Activated naive CD4-positive, alpha-beta T cell treated with anti-CD3 and anti-CD28 coated beads for 36 hours (primary cell): ENCODE measurements around the gene CATSPERD. TPM values are rescaled to one million over a fixed set of nuclear protein-coding genes. Genes with fewer than 3 reads are reported as not detected.

Experiments
- CTCF ChIA-PET: fragments of 350-600 bp; sonication (Branson Sonifier 250); formaldehyde crosslinking; loops from one replicate; lab custom pipeline; 2021; ENCODE audit warnings: antibody characterized with exemption; lab: Charles Lee
- DNase-seq: peaks from one replicate; pipeline ENCODE4 v3.0.0-alpha.2; 2020
- H3K27ac Mint-ChIP-seq: one replicate; pipeline ENCODE4 v1.8.0; 2021; ENCODE audit warnings: mild to moderate bottlenecking, mixed read lengths
- H3K27me3 Mint-ChIP-seq: one replicate; pipeline ENCODE4 v1.8.0; 2021; ENCODE audit warnings: low read depth, mixed read lengths
- H3K36me3 Mint-ChIP-seq: one replicate; pipeline ENCODE4 v1.8.0; 2021; ENCODE audit warnings: low read depth, mixed read lengths
- H3K4me1 Mint-ChIP-seq: one replicate; pipeline ENCODE4 v1.8.0; 2021; ENCODE audit warnings: low read depth, mixed read lengths
- H3K4me3 Mint-ChIP-seq: one replicate; pipeline ENCODE4 v1.8.0; 2021; ENCODE audit warnings: mild to moderate bottlenecking, moderate library complexity, mixed read lengths
- H3K9me3 Mint-ChIP-seq: one replicate; pipeline ENCODE4 v1.8.0; 2021; ENCODE audit warnings: mixed read lengths
- intact Hi-C: fragments of 100-400 bp; cut with micrococcal nuclease; formaldehyde crosslinking; loops from one replicate; pipeline ENCODE4 v1.15.1; 2023
- total RNA-seq, 2 experiments: library from RNA; stranded (reverse); gene quantifications; one replicate each; pipeline ENCODE4 v1.2.3, GENCODE V29; 2021

The CATSPERD gene
- total RNA-seq: not detected

- intact Hi-C loops: loop anchor here (1.0 kb wide), 6 partner anchors 30 to 810 kb away; partner anchors contain the start of genes MICOS13, RPL36, SAFB2 and VMAC
- peaks cover 33% of the 10 kb centered on the region for H3K4me1 Mint-ChIP-seq
- H3K4me3 Mint-ChIP-seq: peak within 1 kb of the TSS; percentile 89
- H3K27me3 Mint-ChIP-seq: no peaks in the 10 kb centered on the region
- H3K9me3 Mint-ChIP-seq: no peaks in the 10 kb centered on the region
- peaks cover 27% of the 10 kb centered on the region for H3K36me3 Mint-ChIP-seq
- peak; percentile 99 for DNase-seq
- CTCF ChIA-PET: interaction anchor here (0.7 to 4.8 kb wide), 5 partner anchors 9 to 37 kb away, joined by 3 to 37 read pairs (median 3); partner anchors contain the start of gene RPL36
- H3K27ac Mint-ChIP-seq: peak within 1 kb of the TSS; percentile 98
These were observed at the start of gene CATSPERD, which contains the start of gene LONP1 for GRCh38 chr19:5719961-5720790. TSS of gene CATSPERD (plus strand) at chr19:5720637. CDS start at chr19:5720738, 101 bp downstream. TSS of gene LONP1 (minus strand) at chr19:5720146. CDS start at chr19:5720132, 14 bp downstream.

GRCh38 chr19:5671600-5671999 lies 48.8 kb upstream of the CATSPERD start:
- peaks cover 21% of the 10 kb centered on the region for H3K36me3 Mint-ChIP-seq
- H3K4me3 Mint-ChIP-seq: no peak overlapping the region
- H3K4me1 Mint-ChIP-seq: no peaks in the 10 kb centered on the region
- no peaks in the 10 kb centered on the region for H3K27me3 Mint-ChIP-seq
- H3K27ac Mint-ChIP-seq: no peak overlapping the region
- CTCF ChIA-PET: interaction anchor here (1.1 kb wide), 1 partner anchor 16 kb away, joined by 3 read pairs; no protein-coding TSS in a partner anchor
- intact Hi-C loops: no loop called here
- no peak for DNase-seq
- no peaks in the 10 kb centered on the region for H3K9me3 Mint-ChIP-seq

GRCh38 chr19:5672708-5673459 lies 47.6 kb upstream of the CATSPERD start:
- no peaks in the 10 kb centered on the region for H3K27me3 Mint-ChIP-seq
- no peak overlapping the region for H3K4me3 Mint-ChIP-seq
- H3K27ac Mint-ChIP-seq: no peak overlapping the region
- CTCF ChIA-PET: no interaction called here
- peaks cover 19% of the 10 kb centered on the region for H3K36me3 Mint-ChIP-seq
- no peaks in the 10 kb centered on the region for H3K4me1 Mint-ChIP-seq
- intact Hi-C loops: no loop called here
- DNase-seq: no peak
- H3K9me3 Mint-ChIP-seq: no peaks in the 10 kb centered on the region

GRCh38 chr19:5673752-5674151 lies 46.7 kb upstream of the CATSPERD start:
- no peaks in the 10 kb centered on the region for H3K27me3 Mint-ChIP-seq
- no peaks in the 10 kb centered on the region for H3K4me1 Mint-ChIP-seq
- H3K9me3 Mint-ChIP-seq: no peaks in the 10 kb centered on the region
- CTCF ChIA-PET: no interaction called here
- H3K27ac Mint-ChIP-seq: no peak overlapping the region
- no peak for DNase-seq
- intact Hi-C loops: no loop called here
- H3K4me3 Mint-ChIP-seq: no peak overlapping the region
- H3K36me3 Mint-ChIP-seq: peaks cover 17% of the 10 kb centered on the region

GRCh38 chr19:5674714-5675113 lies 45.7 kb upstream of the CATSPERD start:
- Mint-ChIP-seq H3K27ac (no peak overlapping the region), H3K9me3 (no peaks in the 10 kb centered on the region), H3K27me3 (no peaks in the 10 kb centered on the region), H3K36me3 (peaks cover 15% of the 10 kb centered on the region), H3K4me1 (peaks cover 7% of the 10 kb centered on the region), H3K4me3 (no peak overlapping the region)
- no peak for DNase-seq
- intact Hi-C loops: no loop called here
- CTCF ChIA-PET: interaction anchor here (1.1 kb wide), 1 partner anchor 15 kb away, joined by 3 read pairs; no protein-coding TSS in a partner anchor

- intact Hi-C loops: no loop called here
- H3K36me3 Mint-ChIP-seq: peaks cover 12% of the 10 kb centered on the region
- H3K27me3 Mint-ChIP-seq: no peaks in the 10 kb centered on the region
- peaks cover 10% of the 10 kb centered on the region for H3K4me1 Mint-ChIP-seq
- DNase-seq: no peak
- H3K4me3 Mint-ChIP-seq: no peak overlapping the region
- no peak overlapping the region for H3K27ac Mint-ChIP-seq
- CTCF ChIA-PET: no interaction called here
- H3K9me3 Mint-ChIP-seq: no peaks in the 10 kb centered on the region
These were observed 44.2 kb upstream of the CATSPERD start for GRCh38 chr19:5676105-5676771.

- Mint-ChIP-seq H3K4me1 (peaks cover 15% of the 10 kb centered on the region), H3K4me3 (no peak overlapping the region), H3K27ac (no peak overlapping the region), H3K27me3 (no peaks in the 10 kb centered on the region), H3K36me3 (peaks cover 11% of the 10 kb centered on the region), H3K9me3 (no peaks in the 10 kb centered on the region)
- CTCF ChIA-PET: no interaction called here
- DNase-seq: no peak
- intact Hi-C loops: no loop called here
These were observed 43.7 kb upstream of the CATSPERD start for GRCh38 chr19:5676772-5677105.

- Mint-ChIP-seq H3K4me3 (no peak overlapping the region), H3K9me3 (no peaks in the 10 kb centered on the region), H3K27me3 (no peaks in the 10 kb centered on the region), H3K27ac (no peak overlapping the region), H3K4me1 (peaks cover 19% of the 10 kb centered on the region), H3K36me3 (peaks cover 10% of the 10 kb centered on the region)
- intact Hi-C loops: no loop called here
- CTCF ChIA-PET: no interaction called here
- DNase-seq: no peak
These were observed 43.3 kb upstream of the CATSPERD start for GRCh38 chr19:5677136-5677535.

GRCh38 chr19:5677580-5677979 lies 42.9 kb upstream of the CATSPERD start:
- no peaks in the 10 kb centered on the region for H3K9me3 Mint-ChIP-seq
- no peak overlapping the region for H3K4me3 Mint-ChIP-seq
- no peak overlapping the region for H3K27ac Mint-ChIP-seq
- no peak for DNase-seq
- H3K4me1 Mint-ChIP-seq: peaks cover 20% of the 10 kb centered on the region
- CTCF ChIA-PET: no interaction called here
- intact Hi-C loops: no loop called here
- peaks cover 10% of the 10 kb centered on the region for H3K36me3 Mint-ChIP-seq
- no peaks in the 10 kb centered on the region for H3K27me3 Mint-ChIP-seq

GRCh38 chr19:5678071-5678718 lies 42.2 kb upstream of the CATSPERD start:
- no peaks in the 10 kb centered on the region for H3K27me3 Mint-ChIP-seq
- intact Hi-C loops: no loop called here
- no peak overlapping the region for H3K4me3 Mint-ChIP-seq
- CTCF ChIA-PET: no interaction called here
- H3K4me1 Mint-ChIP-seq: peaks cover 20% of the 10 kb centered on the region
- no peak for DNase-seq
- H3K9me3 Mint-ChIP-seq: no peaks in the 10 kb centered on the region
- peaks cover 10% of the 10 kb centered on the region for H3K36me3 Mint-ChIP-seq
- H3K27ac Mint-ChIP-seq: no peak overlapping the region

- H3K4me1 Mint-ChIP-seq: peaks cover 20% of the 10 kb centered on the region
- no peak for DNase-seq
- peak overlapping the region; percentile 98 for H3K4me3 Mint-ChIP-seq
- H3K36me3 Mint-ChIP-seq: peaks cover 6% of the 10 kb centered on the region
- intact Hi-C loops: loop anchor here (1.0 to 2.0 kb wide), 7 partner anchors 11 to 955 kb away; partner anchors contain the start of genes CATSPERD, LONP1, RPL36 and SAFB
- no peaks in the 10 kb centered on the region for H3K9me3 Mint-ChIP-seq
- CTCF ChIA-PET: no interaction called here
- no peaks in the 10 kb centered on the region for H3K27me3 Mint-ChIP-seq
- H3K27ac Mint-ChIP-seq: peak overlapping the region; percentile 91
These were observed 41.0 kb upstream of the CATSPERD start for GRCh38 chr19:5679289-5680083.
